Measurements from ENCODE around the gene PIGW. TPM values are rescaled to one million over a fixed set of nuclear protein-coding genes. Genes with fewer than 3 reads are reported as not detected.

The PIGW gene
- polyA plus RNA-seq, 1 donor from 2014 or later = 5.4 TPM

DNA sequence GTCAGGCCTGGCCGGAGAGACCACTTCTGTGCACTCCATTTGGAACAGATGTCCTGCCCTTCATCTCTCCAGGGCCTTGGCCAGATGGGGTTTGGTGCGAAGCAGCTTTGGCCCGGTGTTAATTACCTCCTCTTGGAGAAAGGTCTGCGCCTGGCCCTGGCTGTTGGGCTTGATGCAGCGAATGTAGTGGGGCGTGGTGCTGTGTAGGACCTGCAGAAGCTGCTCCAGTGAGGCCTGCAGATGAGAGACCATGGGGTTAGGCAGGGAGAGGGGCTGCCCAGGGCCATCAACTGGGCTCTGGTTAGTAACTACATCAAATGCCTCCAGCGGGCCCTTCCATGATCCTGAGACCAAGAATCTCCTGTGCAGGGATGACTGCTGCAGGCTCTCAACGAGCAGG, 29.6 kb upstream of the PIGW start (continued):
- TF ChIP-seq TAF1 (IDR thresholded peaks at IDR 0.05; ENCODE audit: low read depth) = no peak

DNA sequence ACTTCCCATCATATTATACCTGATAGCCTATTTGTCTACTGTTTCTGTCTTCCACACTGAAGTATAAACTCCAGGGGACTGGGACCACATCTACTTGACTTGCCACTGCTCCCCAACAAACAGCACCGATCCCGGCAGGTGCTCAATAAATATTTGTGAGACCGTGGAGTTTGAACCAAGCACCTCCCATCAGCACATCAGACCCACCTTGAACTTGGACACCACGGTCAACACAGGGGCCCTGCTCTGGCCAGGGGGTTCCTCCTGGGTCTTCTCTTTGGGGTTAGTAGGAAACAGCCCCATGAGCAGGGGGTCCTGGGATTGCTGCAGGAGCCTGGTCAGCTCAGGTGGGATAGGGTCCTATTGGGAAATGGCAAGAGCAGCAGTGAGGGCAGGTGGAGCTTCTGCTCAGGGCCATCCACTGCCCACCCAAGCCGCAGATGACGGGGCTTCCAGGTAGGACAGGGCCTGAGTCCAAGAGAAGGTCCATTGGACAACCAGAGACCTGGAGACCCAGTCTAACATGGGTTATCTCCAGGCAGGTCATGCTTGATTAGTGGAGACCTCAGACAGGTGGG, 28.4 kb upstream of the PIGW start:
- H3K4me3 ChIP-seq (ENCODE audit: low read length) = no peak overlapping the region
- no peak overlapping the region for H3K9ac ChIP-seq (ENCODE audit: low read length)
- H3K27ac ChIP-seq (ENCODE audit: low read length) = no peak overlapping the region
- H3K36me3 ChIP-seq (ENCODE audit: insufficient read depth, low read length) = no peaks in the 10 kb centered on the region
- H3K9me3 ChIP-seq (ENCODE audit: low read length) = no peaks in the 10 kb centered on the region
- no peaks in the 10 kb centered on the region for H3K79me2 ChIP-seq (replicated peaks; ENCODE audit: insufficient read depth, low read length)
- no peak overlapping the region for H3K4me2 ChIP-seq (ENCODE audit: low read length)
- H2AFZ ChIP-seq (ENCODE audit: low read depth, low read length) = no peak overlapping the region
- TF ChIP-seq MXI1 (conservative IDR thresholded peaks at IDR 0.05; ENCODE audit: poor library complexity, severe bottlenecking) (no peak), POLR2AphosphoS5 (IDR thresholded peaks at IDR 0.05) (no peak), RAD21 (conservative IDR thresholded peaks at IDR 0.05) (no peak), EP300 (conservative IDR thresholded peaks at IDR 0.05; ENCODE audit: poor library complexity, severe bottlenecking) (no peak)
- TF ChIP-seq, protein P1, sequence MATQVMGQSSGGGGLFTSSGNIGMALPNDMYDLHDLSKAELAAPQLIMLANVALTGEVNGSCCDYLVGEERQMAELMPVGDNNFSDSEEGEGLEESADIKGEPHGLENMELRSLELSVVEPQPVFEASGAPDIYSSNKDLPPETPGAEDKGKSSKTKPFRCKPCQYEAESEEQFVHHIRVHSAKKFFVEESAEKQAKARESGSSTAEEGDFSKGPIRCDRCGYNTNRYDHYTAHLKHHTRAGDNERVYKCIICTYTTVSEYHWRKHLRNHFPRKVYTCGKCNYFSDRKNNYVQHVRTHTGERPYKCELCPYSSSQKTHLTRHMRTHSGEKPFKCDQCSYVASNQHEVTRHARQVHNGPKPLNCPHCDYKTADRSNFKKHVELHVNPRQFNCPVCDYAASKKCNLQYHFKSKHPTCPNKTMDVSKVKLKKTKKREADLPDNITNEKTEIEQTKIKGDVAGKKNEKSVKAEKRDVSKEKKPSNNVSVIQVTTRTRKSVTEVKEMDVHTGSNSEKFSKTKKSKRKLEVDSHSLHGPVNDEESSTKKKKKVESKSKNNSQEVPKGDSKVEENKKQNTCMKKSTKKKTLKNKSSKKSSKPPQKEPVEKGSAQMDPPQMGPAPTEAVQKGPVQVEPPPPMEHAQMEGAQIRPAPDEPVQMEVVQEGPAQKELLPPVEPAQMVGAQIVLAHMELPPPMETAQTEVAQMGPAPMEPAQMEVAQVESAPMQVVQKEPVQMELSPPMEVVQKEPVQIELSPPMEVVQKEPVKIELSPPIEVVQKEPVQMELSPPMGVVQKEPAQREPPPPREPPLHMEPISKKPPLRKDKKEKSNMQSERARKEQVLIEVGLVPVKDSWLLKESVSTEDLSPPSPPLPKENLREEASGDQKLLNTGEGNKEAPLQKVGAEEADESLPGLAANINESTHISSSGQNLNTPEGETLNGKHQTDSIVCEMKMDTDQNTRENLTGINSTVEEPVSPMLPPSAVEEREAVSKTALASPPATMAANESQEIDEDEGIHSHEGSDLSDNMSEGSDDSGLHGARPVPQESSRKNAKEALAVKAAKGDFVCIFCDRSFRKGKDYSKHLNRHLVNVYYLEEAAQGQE (IDR thresholded peaks at IDR 0.05; ENCODE audit: borderline replicate concordance) = no peak
- TF ChIP-seq, protein P2, sequence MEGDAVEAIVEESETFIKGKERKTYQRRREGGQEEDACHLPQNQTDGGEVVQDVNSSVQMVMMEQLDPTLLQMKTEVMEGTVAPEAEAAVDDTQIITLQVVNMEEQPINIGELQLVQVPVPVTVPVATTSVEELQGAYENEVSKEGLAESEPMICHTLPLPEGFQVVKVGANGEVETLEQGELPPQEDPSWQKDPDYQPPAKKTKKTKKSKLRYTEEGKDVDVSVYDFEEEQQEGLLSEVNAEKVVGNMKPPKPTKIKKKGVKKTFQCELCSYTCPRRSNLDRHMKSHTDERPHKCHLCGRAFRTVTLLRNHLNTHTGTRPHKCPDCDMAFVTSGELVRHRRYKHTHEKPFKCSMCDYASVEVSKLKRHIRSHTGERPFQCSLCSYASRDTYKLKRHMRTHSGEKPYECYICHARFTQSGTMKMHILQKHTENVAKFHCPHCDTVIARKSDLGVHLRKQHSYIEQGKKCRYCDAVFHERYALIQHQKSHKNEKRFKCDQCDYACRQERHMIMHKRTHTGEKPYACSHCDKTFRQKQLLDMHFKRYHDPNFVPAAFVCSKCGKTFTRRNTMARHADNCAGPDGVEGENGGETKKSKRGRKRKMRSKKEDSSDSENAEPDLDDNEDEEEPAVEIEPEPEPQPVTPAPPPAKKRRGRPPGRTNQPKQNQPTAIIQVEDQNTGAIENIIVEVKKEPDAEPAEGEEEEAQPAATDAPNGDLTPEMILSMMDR (IDR thresholded peaks at IDR 0.05; ENCODE audit: poor library complexity, severe bottlenecking) = no peak
- no peaks in the 10 kb centered on the region for H3F3A ChIP-seq (ENCODE audit: insufficient read depth, low read length, poor library complexity, severe bottlenecking)
- no peaks in the 10 kb centered on the region for H4K20me1 ChIP-seq (ENCODE audit: insufficient read depth)
- no peaks in the 10 kb centered on the region for H3K9me2 ChIP-seq (ENCODE audit: insufficient read depth, low read length)
- H3K27me3 ChIP-seq (ENCODE audit: insufficient read depth, low read depth, low read length) = no peaks in the 10 kb centered on the region

DNA sequence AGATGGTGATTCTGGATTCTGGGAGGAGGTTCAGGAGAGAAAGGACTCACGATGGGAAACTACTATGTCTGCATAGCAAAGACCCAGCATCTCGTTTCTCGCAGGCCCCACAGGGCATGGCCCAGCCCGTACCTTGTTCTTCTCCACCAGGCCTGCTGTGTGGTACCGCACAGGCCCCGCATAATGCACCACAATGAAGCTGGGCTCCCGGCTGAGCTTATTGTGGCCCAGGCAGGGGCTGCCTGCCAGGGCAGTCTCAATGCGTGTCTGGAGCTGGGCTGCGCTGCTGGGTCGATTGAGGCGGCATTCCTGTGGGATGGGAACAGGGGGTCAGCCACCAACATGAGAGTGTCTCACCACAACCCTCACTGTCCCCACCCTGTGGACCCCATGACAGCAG, 28.0 kb upstream of the PIGW start:
- Histone ChIP-seq H3K9ac (ENCODE audit: low read length) (no peak overlapping the region), H3K36me3 (ENCODE audit: insufficient read depth, low read length) (no peaks in the 10 kb centered on the region), H3K9me3 (ENCODE audit: low read length) (no peaks in the 10 kb centered on the region), H3K79me2 (replicated peaks; ENCODE audit: insufficient read depth, low read length) (no peaks in the 10 kb centered on the region), H3K27me3 (ENCODE audit: insufficient read depth, low read depth, low read length) (no peaks in the 10 kb centered on the region), H2AFZ (ENCODE audit: low read depth, low read length) (no peak overlapping the region), H3F3A (ENCODE audit: insufficient read depth, low read length, poor library complexity, severe bottlenecking) (no peaks in the 10 kb centered on the region), H4K20me1 (ENCODE audit: insufficient read depth) (no peaks in the 10 kb centered on the region), H3K27ac (ENCODE audit: low read length) (no peak overlapping the region), H3K4me3 (ENCODE audit: low read length) (no peak overlapping the region), H3K9me2 (ENCODE audit: insufficient read depth, low read length) (no peaks in the 10 kb centered on the region), H3K4me2 (ENCODE audit: low read length) (no peak overlapping the region)
- no peak for TF ChIP-seq MXI1 (conservative IDR thresholded peaks at IDR 0.05; ENCODE audit: poor library complexity, severe bottlenecking)
- no peak for TF ChIP-seq SMC3 (conservative IDR thresholded peaks at IDR 0.05; ENCODE audit: poor library complexity)
- TF ChIP-seq EZH2 (IDR thresholded peaks at IDR 0.05; ENCODE audit: borderline replicate concordance, insufficient read depth, low read length, poor library complexity, severe bottlenecking) = no peak
- TF ChIP-seq, protein P2 (IDR thresholded peaks at IDR 0.05; ENCODE audit: poor library complexity, severe bottlenecking) = no peak
- TF ChIP-seq TAF1 (IDR thresholded peaks at IDR 0.05; ENCODE audit: low read depth) = no peak
- TF ChIP-seq, protein P1 (IDR thresholded peaks at IDR 0.05; ENCODE audit: borderline replicate concordance) = no peak
- TF ChIP-seq RAD21 (conservative IDR thresholded peaks at IDR 0.05) = no peak
- no peak for TF ChIP-seq POLR2AphosphoS5 (IDR thresholded peaks at IDR 0.05)
- TF ChIP-seq EP300 (conservative IDR thresholded peaks at IDR 0.05; ENCODE audit: poor library complexity, severe bottlenecking) = no peak
